HG02571 (cell line): ENCODE results near the gene ASB6.

Experiments
- ATAC-seq: cut with Tn5 transposase; IDR thresholded peaks from one replicate; pipeline ENCODE4 v1.9.1; 2021; ENCODE audit warnings: mild to moderate bottlenecking, moderate library complexity; ENCODE audit not compliant: unreplicated experiment

Gene ASB6

GRCh38 chr9:129587487-129588262, 54.3 kb downstream of the ASB6 start:
- no peak for ATAC-seq

- ATAC-seq, result no peak
Measured at GRCh38 chr9:129586685-129587084, 55.3 kb downstream of the ASB6 start.

GRCh38 chr9:129586245-129586644, 55.7 kb downstream of the ASB6 start:
- no peak for ATAC-seq

- ATAC-seq, result no peak
Measured at GRCh38 chr9:129585352-129585751, 56.6 kb downstream of the ASB6 start.
